ENCODE data around the gene SULT2B1. TPM values are rescaled to one million over a fixed set of nuclear protein-coding genes. Genes with fewer than 3 reads are reported as not detected.
A peak's percentile ranks its signal among the peaks of the same experiment; 100 is the strongest.

SULT2B1 gene
- total RNA-seq, 5 donors from 2014 or later (not counting 1 experiment from before 2014, with no cell fraction given) = not detected

GRCh38 chr19:48509467-48510194, 42.3 kb upstream of the SULT2B1 start:
- POLR2A ChIA-PET = no interaction called here

GRCh38 chr19:48510421-48511268, 41.3 kb upstream of the SULT2B1 start:
- peaks cover 0 to 8% of the 10 kb centered on the region in 2 experiments for H3K27me3 ChIP-seq (replicated peaks in 1 of 2; ENCODE audit: control insufficient read depth in 2 of 2, extremely low read depth in 1 of 2, insufficient read depth in 2 of 2, low read length in 1 of 2)
- ChIA-PET CTCF (interaction anchor here in 1 of 2 donors (0.6 to 0.7 kb wide), 2 partner anchors 21 to 107 kb away, joined by 3 to 5 read pairs; no protein-coding TSS in a partner anchor), POLR2A (no interaction called here)
- peak overlapping the region; percentile 53 to 65 for H3K4me3 ChIP-seq (ENCODE audit: control insufficient read depth in 1 of 2, extremely low read depth in 1 of 2, low read length in 1 of 2)
- Mint-ChIP-seq H3K4me1 (peaks cover 13 to 20% (median 16%) of the 10 kb centered on the region in 3 donors), H3K36me3 (peaks cover 9% of the 10 kb centered on the region), H3K27ac (peak overlapping the region; percentile 86 to 87), H3K4me3 (peak overlapping the region in 1 of 3 donors; percentile 87), H3K27me3 (no peaks in the 10 kb centered on the region), H3K9me3 (no peaks in the 10 kb centered on the region)
- peaks cover 12 to 42% of the 10 kb centered on the region in 2 experiments for H3K4me1 ChIP-seq (ENCODE audit: control insufficient read depth in 1 of 2, extremely low read depth in 1 of 2, insufficient read depth in 2 of 2, low read length in 2 of 2)
- 17% methylated on average over 17 of the region's 24 CpGs for WGBS (ENCODE audit: insufficient coverage)
- peak; percentile 49 to 85 (median 73) for DNase-seq
- peak overlapping the region; percentile 34 for H3K27ac ChIP-seq (ENCODE audit: low read length)
- H3K9me3 ChIP-seq = no peaks in the 10 kb centered on the region
- H3K36me3 ChIP-seq (ENCODE audit: control insufficient read depth in 2 of 2, extremely low read depth in 1 of 2, insufficient read depth in 1 of 2, low read length in 1 of 2) = peaks cover 0 to 11% of the 10 kb centered on the region in 2 donors
- ATAC-seq (replicated peaks in 1 of 4) = peak; percentile 40 to 58 (median 50)

More at GRCh38 chr19:48509467-48510194, 42.3 kb upstream of the SULT2B1 start:
- WGBS (ENCODE audit: insufficient coverage) = 86% methylated on average over 4 of the region's 12 CpGs
- H3K36me3 ChIP-seq (ENCODE audit: control insufficient read depth in 2 of 2, extremely low read depth in 1 of 2, insufficient read depth in 1 of 2, low read length in 1 of 2) = peaks cover 0 to 11% of the 10 kb centered on the region in 2 donors
- H3K9me3 ChIP-seq = no peaks in the 10 kb centered on the region
- Mint-ChIP-seq H3K9me3 (no peaks in the 10 kb centered on the region), H3K4me3 (peak overlapping the region in 1 of 3 donors; percentile 21), H3K27ac (no peak overlapping the region), H3K27me3 (no peaks in the 10 kb centered on the region), H3K4me1 (peaks cover 13 to 20% (median 16%) of the 10 kb centered on the region in 3 donors), H3K36me3 (peaks cover 9% of the 10 kb centered on the region)
- peaks cover 0 to 8% of the 10 kb centered on the region in 2 experiments for H3K27me3 ChIP-seq (replicated peaks in 1 of 2; ENCODE audit: control insufficient read depth in 2 of 2, extremely low read depth in 1 of 2, insufficient read depth in 2 of 2, low read length in 1 of 2)
- CTCF ChIA-PET = interaction anchor here in 1 of 2 donors (0.6 kb wide), 1 partner anchor 20 kb away, joined by 3 read pairs; no protein-coding TSS in a partner anchor
- no peak overlapping the region for H3K27ac ChIP-seq (ENCODE audit: low read length)
- H3K4me1 ChIP-seq (ENCODE audit: control insufficient read depth in 1 of 2, extremely low read depth in 1 of 2, insufficient read depth in 2 of 2, low read length in 2 of 2) = peaks cover 12 to 42% of the 10 kb centered on the region in 2 experiments
- H3K4me3 ChIP-seq (ENCODE audit: control insufficient read depth in 1 of 2, extremely low read depth in 1 of 2, low read length in 1 of 2) = no peak overlapping the region
- DNase-seq (peak in 1 of 35 experiments; percentile 4), ATAC-seq (replicated peaks in 1 of 4) (no peak)

GRCh38 chr19:48511321-48511731, 40.6 kb upstream of the SULT2B1 start:
- Mint-ChIP-seq H3K36me3 (peaks cover 8% of the 10 kb centered on the region), H3K4me3 (no peak overlapping the region), H3K9me3 (no peaks in the 10 kb centered on the region), H3K27ac (no peak overlapping the region), H3K4me1 (peaks cover 13 to 20% (median 16%) of the 10 kb centered on the region in 3 donors), H3K27me3 (no peaks in the 10 kb centered on the region)
- Histone ChIP-seq H3K27ac (ENCODE audit: low read length) (no peak overlapping the region), H3K4me3 (ENCODE audit: control insufficient read depth in 1 of 2, extremely low read depth in 1 of 2, low read length in 1 of 2) (peak overlapping the region in 1 of 2 donors; percentile 53), H3K9me3 (no peaks in the 10 kb centered on the region), H3K4me1 (ENCODE audit: control insufficient read depth in 1 of 2, extremely low read depth in 1 of 2, insufficient read depth in 2 of 2, low read length in 2 of 2) (peaks cover 12 to 42% of the 10 kb centered on the region in 2 experiments), H3K36me3 (ENCODE audit: control insufficient read depth in 2 of 2, extremely low read depth in 1 of 2, insufficient read depth in 1 of 2, low read length in 1 of 2) (peaks cover 0 to 11% of the 10 kb centered on the region in 2 donors), H3K27me3 (replicated peaks in 1 of 2; ENCODE audit: control insufficient read depth in 2 of 2, extremely low read depth in 1 of 2, insufficient read depth in 2 of 2, low read length in 1 of 2) (peaks cover 0 to 8% of the 10 kb centered on the region in 2 experiments)
- 0% methylated on average over 13 of the region's 32 CpGs for WGBS (ENCODE audit: insufficient coverage)
- ATAC-seq (replicated peaks in 1 of 4) (peak in 3 of 4 experiments; percentile 7 to 11 (median 8)), DNase-seq (peak in 5 of 35 experiments; percentile 34 to 60 (median 42))
- ChIA-PET CTCF (interaction anchor here in 1 of 2 donors (0.7 kb wide), 1 partner anchor 108 kb away, joined by 5 read pairs; no protein-coding TSS in a partner anchor), POLR2A (no interaction called here)

- H3K36me3 Mint-ChIP-seq = peaks cover 7% of the 10 kb centered on the region
- peaks cover 0 to 11% of the 10 kb centered on the region in 2 donors for H3K36me3 ChIP-seq (ENCODE audit: control insufficient read depth in 2 of 2, extremely low read depth in 1 of 2, insufficient read depth in 1 of 2, low read length in 1 of 2)
- ChIA-PET POLR2A (no interaction called here), CTCF (no interaction called here)
- no peaks in the 10 kb centered on the region for H3K9me3 Mint-ChIP-seq
- H3K4me1 ChIP-seq (ENCODE audit: control insufficient read depth in 1 of 2, extremely low read depth in 1 of 2, insufficient read depth in 2 of 2, low read length in 2 of 2) = peaks cover 12 to 42% of the 10 kb centered on the region in 2 experiments
- peak within 1 kb of the TSS; percentile 86 to 87 for H3K27ac Mint-ChIP-seq
- peak within 1 kb of the TSS in 1 of 3 donors; percentile 87 for H3K4me3 Mint-ChIP-seq
- no peaks in the 10 kb centered on the region for H3K27me3 Mint-ChIP-seq
- H3K27ac ChIP-seq (ENCODE audit: low read length) = peak within 1 kb of the TSS; percentile 44
- peaks cover 13 to 20% (median 16%) of the 10 kb centered on the region in 3 donors for H3K4me1 Mint-ChIP-seq
- DNase-seq = peak; percentile 57 to 95 (median 84)
- no peaks in the 10 kb centered on the region for H3K9me3 ChIP-seq
- 8% methylated on average over 25 of the region's 32 CpGs for WGBS (ENCODE audit: insufficient coverage)
- peak; percentile 69 to 73 (median 70) for ATAC-seq (replicated peaks in 1 of 4)
- H3K4me3 ChIP-seq (ENCODE audit: control insufficient read depth in 1 of 2, extremely low read depth in 1 of 2, low read length in 1 of 2) = peak within 1 kb of the TSS; percentile 53 to 65
- peaks cover 0 to 8% of the 10 kb centered on the region in 2 experiments for H3K27me3 ChIP-seq (replicated peaks in 1 of 2; ENCODE audit: control insufficient read depth in 2 of 2, extremely low read depth in 1 of 2, insufficient read depth in 2 of 2, low read length in 1 of 2)
Observed at GRCh38 chr19:48511800-48512503, 40.0 kb upstream of the SULT2B1 start, which contains the start of gene LMTK3. LMTK3 (minus strand) TSS chr19:48511835; CDS start chr19:48511576, 259 bp downstream.

GRCh38 chr19:48512504-48513288, 39.3 kb upstream of the SULT2B1 start:
- ATAC-seq (replicated peaks in 1 of 4) (no peak), DNase-seq (peak in 1 of 35 experiments; percentile 58)
- peaks cover 0 to 11% of the 10 kb centered on the region in 2 donors for H3K36me3 ChIP-seq (ENCODE audit: control insufficient read depth in 2 of 2, extremely low read depth in 1 of 2, insufficient read depth in 1 of 2, low read length in 1 of 2)
- ChIA-PET CTCF (no interaction called here), POLR2A (no interaction called here)
- peak overlapping the region; percentile 56 to 88 for H3K4me3 ChIP-seq (ENCODE audit: control insufficient read depth in 1 of 2, extremely low read depth in 1 of 2, low read length in 1 of 2)
- no peaks in the 10 kb centered on the region for H3K9me3 Mint-ChIP-seq
- H3K36me3 Mint-ChIP-seq = peaks cover 4% of the 10 kb centered on the region
- peaks cover 12 to 42% of the 10 kb centered on the region in 2 experiments for H3K4me1 ChIP-seq (ENCODE audit: control insufficient read depth in 1 of 2, extremely low read depth in 1 of 2, insufficient read depth in 2 of 2, low read length in 2 of 2)
- H3K27ac ChIP-seq (ENCODE audit: low read length) = peak overlapping the region; percentile 56
- peaks cover 13 to 20% (median 16%) of the 10 kb centered on the region in 3 donors for H3K4me1 Mint-ChIP-seq
- no peaks in the 10 kb centered on the region for H3K9me3 ChIP-seq
- H3K27me3 ChIP-seq (replicated peaks in 1 of 2; ENCODE audit: control insufficient read depth in 2 of 2, extremely low read depth in 1 of 2, insufficient read depth in 2 of 2, low read length in 1 of 2) = peaks cover 0 to 8% of the 10 kb centered on the region in 2 experiments
- no peaks in the 10 kb centered on the region for H3K27me3 Mint-ChIP-seq
- H3K27ac Mint-ChIP-seq = no peak overlapping the region
- 52% methylated on average over 10 of the region's 19 CpGs for WGBS (ENCODE audit: insufficient coverage)
- no peak overlapping the region for H3K4me3 Mint-ChIP-seq
